ENCODE results near the gene KCNQ1OT1.

KCNQ1OT1 gene

DNA sequence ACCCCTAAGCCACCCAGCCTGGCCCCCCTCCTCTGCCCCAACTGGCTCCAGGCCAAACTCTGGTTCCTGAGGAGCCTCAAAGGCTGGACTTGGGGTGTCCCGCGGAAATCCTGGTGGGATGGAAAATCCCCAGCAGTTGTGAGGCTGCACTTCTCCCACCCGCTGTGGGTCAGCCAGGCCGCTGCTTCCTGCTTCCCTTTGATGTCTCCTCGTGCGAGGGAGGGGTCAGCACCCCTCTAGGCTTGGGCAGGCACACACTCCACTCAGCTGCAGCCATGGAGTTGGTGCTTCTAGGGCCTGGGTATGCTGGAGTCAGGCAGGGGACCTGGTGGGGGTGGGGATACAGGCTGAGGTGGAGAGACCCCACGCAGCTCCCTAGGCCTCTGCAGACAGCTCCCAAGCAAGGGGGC lies 12.0 kb downstream of the KCNQ1OT1 start:
- no peak for DNase-seq (ENCODE audit: low read depth in 2 of 2)

DNA sequence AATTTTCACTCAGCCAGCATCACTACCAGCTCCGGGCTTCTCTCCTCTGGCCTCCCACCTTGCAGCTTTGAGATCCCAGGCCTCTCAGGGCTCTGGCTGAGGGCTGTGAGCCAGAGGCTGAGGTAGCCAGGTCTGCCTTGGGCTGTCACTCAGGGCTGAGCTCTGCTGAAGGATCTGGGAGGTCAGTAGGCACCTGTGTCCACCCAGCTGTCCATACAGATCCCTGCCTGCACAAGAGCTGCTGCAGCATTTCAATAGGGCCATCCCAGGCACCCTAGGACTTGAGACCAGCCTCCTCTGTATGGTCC lies 12.6 kb downstream of the KCNQ1OT1 start:
- DNase-seq (ENCODE audit: low read depth in 2 of 2): no peak

DNA sequence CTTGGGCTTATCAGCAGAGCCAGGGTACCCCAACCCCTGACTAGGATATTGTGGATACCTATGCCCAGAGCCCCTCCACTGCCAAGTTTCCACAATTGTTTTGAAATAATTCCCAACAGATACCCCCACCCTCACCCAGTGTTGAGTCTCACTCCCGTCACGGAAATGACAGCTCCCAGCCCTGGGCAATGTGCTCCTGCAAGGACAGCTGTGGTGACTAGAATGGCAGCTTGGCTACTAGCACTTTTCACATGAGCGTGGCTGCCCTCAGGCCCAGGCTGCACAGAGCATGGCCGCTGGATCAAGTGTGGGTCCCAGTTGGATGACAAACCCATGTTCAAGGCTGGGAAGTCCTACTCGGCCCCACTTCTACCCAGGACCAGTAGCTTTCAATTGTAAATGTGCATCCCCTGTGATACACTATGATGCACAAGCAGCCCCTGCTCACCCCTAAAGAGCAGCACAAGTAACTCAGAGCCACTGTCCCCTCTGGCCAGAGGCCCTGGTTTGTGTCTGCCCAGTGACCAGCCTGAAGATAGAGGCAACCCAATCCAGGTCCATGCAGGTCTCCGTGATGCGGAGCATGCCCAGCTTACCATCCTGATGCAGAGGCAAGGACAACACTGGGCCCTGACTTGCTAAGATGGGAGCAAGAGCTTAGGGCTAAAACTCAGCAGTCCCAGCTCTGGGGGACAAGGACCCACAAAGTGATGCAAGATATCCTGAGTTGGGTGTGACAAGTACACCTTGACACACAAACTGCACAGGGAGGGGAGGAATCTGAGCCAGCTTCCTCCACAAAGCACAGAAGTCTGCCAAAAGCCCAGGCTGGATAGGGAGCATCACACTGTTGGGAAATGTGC lies 13.2 kb downstream of the KCNQ1OT1 start:
- DNase-seq (ENCODE audit: low read depth in 2 of 2): no peak

DNA sequence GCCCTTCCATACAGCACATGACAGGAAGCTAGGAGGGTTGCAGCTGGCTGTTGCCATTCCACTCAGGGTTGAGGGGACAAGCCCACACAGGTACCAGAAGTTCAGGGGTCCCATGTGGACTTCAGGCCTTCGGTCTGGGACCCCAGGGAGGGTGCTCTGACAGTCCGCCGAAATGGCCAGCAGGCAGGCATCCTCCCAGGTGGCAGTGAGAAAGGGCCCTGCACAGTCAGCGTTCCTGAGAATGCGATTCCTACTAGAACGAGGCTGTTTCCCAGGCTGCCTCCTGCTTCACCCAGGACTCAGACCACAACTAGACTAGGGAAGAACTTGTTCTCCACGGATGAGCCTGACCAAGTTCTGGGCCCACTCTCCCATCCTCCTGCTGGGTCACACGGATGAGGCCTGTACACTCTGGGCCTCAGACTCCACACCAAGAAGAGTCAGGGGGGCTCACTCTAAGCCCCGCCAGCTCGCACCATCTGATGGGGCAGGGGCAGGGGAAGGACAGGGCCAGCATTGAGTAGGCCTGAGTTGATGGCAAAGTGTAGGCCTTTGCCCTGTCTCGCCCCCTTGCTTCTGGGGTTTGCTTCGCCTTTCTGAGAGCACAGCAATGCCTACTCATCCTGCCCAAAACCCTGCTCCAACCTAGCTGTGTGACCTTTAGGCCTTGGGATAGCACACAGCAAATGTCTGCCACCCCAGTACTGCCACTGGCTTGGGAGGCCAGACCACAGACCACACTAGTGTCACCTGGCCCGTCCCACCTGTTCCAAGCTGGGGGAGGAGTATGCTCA lies 14.0 kb downstream of the KCNQ1OT1 start:
- DNase-seq (ENCODE audit: low read depth in 2 of 2): no peak

DNA sequence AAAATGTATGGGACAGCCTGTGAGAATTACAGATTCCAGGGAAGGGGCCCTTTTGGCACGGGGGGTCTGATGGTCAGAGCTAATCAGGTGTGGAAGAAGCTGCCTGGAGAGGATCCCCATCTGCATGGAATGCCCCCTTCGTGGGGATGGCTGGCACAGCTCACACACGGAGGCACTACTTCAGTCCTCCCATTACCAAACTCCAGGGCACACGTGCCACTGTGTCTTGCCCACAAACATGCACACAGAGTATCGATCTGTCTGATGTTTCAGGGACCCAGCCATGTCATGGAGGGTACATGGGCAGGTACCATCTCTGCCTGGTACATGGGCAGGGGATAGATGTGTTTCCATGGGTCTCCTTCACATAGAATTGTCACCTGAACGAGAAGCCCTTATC lies 14.7 kb downstream of the KCNQ1OT1 start:
- DNase-seq (ENCODE audit: low read depth in 2 of 2): no peak

DNA sequence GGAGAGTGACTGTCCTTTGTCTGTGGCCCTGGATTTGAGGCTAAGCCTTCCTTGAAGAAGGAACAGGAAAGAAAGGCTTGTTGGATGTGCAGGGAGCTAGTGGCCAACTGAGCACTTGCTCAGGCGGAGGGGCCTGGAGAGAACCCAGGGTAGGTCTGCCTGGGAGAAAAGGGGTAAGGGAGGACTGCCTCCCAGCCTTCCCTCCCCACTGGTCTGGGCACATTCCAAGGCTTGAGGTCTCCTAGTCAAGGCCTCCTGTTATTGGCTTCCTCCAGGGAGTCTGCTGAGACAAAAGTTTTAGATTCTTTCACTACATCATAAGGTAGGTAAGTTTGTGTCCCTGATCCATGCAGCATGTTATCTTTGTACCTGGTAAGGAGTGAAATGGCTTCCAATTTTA lies 15.2 kb downstream of the KCNQ1OT1 start:
- DNase-seq (ENCODE audit: low read depth in 2 of 2): no peak

DNA sequence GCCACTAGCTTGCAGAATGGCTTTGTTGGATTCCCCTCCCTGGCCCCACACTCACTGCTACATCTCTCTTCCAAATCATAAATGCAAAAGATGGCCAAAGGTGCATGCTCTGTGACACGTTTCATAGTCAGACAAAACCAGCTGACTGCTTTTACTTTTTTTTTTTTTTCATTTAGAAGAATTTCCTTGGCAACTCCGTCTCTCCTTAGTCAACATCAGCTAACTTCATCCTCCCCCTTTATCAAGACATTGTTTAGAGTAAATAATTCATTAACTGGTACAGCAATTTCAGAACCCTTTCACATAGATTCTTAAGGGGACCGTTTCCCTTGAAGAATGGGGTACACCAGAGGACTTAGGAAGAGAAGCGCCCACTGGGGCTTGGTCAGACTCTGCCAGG lies 16.0 kb downstream of the KCNQ1OT1 start:
- no peak for DNase-seq (ENCODE audit: low read depth in 2 of 2)

DNA sequence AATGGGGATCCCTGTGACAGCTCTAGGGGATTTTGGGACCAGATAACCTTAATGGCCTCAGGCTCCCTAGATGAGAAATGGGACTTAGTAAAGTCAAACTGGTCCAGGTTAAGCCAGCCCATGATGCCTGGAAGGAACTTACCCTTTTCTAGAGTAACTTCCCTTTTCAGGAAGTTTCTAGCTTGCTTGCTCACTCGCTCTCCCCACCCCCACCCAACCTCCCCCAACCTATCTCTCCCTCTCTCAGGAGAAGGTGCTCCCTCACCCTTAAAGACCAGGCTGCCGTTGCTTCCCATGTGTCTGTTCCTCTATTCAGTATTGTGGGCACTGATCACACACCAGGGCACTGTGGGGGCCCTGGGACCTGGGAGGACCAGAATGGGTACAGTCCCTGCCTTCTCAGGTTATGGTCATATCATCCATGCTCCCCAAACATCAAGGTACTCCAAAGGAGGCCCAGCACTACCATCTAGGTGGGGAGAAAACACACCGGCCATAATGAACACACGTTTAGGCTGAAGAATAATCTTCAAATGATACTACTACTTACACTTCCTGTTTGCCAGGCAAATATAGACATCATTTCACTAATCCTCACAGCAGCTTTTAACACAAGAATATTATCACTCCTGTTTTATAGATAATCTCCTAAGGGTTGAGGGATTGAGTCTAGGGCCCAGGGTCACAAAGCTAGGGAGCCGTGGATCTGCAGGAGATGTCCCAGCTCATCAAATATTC lies 18.2 kb downstream of the KCNQ1OT1 start:
- DNase-seq (ENCODE audit: low read depth in 2 of 2): no peak

DNA sequence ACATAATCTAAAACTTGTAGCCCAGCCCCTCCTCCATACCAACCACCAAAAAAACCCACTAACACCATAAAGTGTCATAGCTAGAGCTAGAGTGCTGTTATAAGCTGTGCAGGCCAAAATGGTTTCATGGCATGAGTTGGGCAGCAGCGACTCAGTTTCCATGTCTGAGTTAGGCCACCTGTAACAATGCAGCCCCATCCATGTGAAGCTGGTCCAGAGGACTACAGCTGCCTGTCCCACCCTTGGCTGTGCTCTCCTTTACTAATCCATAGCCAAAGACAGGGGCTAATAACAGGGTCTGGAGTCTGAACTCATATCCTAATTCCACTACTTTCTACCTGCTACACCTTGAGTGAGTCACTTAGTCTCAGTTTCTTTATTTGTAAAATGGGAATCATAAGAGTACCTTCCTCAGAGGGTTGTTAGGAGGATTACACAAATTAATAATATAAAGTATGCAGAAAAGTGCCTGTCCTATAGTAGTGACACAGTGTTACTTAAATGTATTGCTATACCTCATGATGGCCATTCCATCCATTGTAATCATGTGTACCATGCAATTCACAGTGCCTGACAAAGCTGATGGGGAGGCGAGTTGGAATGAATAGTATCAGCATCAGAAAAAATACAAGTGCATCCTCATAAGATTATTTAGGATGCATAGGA lies 20.6 kb downstream of the KCNQ1OT1 start:
- DNase-seq (ENCODE audit: low read depth in 2 of 2): no peak

DNA sequence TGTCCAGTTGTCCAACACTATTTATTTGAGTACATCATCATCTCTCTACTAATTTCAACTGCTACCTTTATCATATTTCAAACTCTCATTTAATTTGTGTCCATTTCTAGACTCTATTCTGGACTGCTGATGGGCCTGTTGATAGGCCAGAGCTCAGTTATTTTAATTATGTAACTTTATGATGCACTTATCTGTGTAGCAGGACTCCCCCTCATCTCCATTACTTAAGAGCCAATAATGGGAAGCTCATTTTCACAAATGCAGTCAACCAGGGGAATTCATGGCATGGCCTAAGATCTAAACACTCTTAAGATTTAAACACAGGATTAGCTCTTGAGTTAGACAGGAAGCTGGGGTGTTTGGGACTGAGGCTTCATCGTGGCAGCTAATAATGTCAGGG lies 21.4 kb downstream of the KCNQ1OT1 start:
- no peak for DNase-seq (ENCODE audit: low read depth in 2 of 2)

DNA sequence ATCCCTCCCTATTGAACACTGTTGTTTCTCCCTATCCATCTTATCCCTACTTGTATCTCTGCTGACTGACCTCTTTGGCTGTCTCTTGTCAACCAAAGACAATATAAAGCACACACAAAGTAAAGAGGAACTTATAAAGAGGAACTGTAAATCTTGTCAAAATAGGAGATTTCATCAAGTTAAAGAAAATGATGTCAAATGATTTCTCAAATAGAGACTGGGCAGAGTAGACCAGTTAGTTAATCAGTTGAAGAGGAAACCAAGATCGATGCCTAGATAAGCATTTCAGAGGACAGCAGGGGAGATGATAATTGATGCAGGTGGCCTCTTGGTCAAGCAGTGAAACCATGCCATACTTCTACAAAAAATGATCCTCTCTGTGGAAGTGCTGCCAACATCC lies 22.7 kb downstream of the KCNQ1OT1 start:
- DNase-seq (ENCODE audit: low read depth in 2 of 2): no peak

DNA sequence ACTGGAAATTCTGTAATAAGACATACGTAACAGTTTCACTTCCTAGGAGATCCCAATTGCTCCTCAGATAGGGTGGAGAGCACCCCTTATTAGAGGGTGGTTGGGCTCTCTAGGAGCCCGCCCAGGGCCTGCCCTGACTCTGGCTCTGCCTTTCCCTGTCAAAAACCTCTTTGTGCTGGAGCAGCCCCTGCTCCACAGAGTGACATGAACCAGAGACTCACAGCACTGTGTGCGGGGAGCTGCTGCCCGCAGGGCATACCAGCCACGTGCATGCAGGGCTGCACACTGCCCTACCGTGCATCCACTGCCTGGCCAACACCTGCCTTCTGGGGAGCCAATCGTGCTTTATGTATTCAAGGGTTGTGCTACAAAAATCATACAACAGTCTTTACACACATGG lies 24.3 kb downstream of the KCNQ1OT1 start:
- DNase-seq (ENCODE audit: low read depth in 2 of 2): no peak

DNA sequence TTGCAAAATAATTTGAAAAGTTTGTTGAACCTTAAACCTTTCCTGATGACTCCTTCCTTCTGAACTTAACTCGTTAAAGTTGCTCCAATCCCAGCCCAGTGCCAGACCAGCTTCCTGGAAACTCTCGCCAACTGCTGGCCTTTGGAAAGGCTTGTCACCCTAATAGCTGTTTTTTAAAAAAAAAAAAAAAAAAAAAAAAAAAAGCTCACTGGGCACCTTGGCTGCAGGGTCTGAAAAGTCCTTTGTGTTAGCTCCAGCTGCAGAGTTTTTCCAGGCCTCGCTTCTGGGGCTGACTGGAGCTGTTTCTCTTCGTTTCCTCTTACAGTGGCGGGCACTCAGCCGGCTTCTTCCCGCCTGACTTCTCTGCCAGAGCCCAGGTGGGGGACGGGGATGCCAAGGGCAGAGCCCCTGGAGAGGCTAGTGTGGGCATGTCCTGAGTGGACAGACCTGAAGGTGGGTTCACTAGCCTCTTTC lies 25.1 kb downstream of the KCNQ1OT1 start:
- no peak for DNase-seq (ENCODE audit: low read depth in 2 of 2)

DNA sequence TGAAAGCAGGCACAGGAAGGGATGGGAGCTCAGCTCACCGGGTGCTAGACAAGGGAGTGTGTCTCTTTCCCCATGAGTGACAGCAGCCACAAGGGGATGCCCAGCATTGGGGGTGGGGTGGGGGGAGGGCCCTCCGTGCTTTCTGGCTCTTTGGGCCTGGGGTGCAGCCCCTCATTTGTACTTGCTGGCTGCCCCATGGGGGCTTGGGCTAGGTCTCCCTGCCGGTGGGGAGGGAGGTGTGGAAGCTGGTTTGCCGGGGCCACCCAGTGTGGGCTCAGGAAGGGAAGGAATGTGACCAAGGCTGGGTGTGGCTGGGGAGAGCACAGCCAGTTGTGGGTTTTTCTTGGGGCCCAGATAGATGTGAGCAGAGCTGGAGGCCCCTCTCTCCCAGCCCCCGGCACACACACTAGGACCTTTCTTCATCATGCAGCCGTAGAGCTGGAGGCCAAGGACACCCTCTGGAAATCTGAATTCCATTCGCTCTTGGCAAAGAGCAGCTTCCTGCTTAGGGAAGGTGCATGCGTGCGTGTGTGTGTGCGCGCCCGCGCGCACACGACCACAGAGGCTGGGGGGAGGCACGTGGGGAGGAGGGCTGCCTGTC lies 25.8 kb downstream of the KCNQ1OT1 start:
- no peak for DNase-seq (ENCODE audit: low read depth in 2 of 2)

DNA sequence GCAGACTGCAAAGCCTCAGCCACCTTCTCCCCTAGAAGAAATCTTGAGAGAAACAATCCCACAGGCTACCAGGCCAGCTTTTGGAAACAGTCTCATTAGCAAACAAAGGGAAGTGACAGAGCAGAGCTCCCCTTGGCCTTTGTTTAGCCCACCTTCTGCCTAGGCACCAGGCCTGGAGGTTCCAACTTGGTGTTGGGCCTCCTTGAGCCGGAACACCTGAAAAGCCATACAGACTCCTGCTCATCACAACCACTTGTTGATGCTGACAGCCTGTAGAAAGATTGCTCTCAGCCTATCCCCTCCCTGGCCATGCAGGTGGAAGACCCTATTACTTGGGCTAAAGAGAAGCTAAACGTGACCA lies 26.6 kb downstream of the KCNQ1OT1 start:
- DNase-seq (ENCODE audit: low read depth in 2 of 2): no peak

DNA sequence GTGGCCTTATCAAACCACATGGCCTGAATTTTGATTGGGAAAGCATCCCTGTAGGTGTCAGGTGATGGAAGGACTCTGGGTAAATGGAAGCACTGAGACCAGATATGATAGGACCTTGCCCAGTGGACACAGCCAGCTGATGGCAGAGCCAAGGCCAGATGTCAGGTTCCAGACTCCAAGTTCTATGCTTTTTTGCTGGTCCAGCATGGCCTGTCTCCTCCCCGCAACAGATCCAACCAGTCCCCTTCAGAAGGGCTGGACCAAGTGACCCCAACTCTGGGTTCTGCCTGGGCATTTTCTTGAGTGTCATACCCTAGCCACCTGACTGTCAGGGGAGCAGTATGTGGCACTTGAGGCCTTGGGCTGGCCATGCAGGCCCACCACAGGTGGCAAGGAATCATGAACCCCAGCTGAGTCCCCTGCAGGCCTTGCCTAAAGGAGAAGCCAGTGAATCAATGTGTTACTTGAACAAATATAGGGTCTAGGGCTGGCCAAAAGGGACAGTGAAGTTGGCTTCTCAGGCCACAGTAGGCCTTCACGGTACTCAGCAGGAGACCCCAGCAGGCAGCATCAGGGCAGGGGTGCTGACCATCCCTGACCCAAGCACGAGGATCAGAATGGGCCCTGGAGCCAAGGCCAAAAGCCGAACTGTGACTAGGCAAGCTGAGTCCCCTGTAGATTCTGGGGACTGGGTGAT lies 27.1 kb downstream of the KCNQ1OT1 start:
- no peak for DNase-seq (ENCODE audit: low read depth in 2 of 2)

DNA sequence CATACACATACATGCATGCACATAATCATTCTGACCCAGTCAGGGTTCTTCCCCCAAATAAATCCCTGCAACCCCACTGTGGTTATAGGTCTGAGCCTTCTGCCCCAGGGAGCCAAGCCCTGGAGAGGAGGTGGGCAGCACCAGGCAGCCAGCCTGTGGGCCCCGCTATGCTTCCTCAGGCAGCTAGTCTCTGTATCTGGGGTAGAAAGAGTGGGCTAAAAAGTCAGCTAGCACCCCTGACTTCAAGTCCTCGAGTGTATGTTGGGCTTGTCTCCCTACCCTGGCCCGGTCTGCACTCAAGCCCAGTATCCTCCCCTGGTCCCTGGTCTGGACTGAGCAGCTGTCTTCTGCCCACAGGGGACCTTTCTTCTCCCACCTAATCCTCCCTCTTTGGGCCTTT lies 28.0 kb downstream of the KCNQ1OT1 start:
- DNase-seq (ENCODE audit: low read depth in 2 of 2): no peak

DNA sequence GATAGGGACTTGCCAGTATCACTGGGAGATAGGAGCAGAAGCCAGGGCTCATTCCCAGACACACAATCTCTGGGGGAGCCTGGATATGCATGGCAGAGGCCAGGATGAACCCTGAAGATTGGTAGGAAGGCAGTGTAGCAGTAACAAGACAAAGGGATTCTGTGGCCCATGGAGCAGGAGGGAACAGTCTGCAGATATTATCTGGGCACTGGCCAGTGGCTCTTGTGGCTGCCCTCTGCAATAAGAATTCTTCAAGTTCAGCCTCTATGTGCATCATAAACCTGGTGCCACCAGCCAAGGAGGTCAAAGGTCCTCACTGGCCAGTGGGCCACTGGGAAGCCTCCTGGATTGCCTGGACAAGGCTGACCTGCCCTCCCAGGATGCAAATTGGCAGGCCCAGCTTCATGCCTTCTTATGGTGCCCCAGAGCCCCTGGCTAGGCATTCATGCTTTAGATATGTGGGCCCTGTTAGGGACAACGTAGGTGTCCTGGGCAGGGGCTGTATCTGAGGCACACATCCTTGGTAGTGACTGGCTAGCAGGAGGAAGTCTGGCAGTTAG lies 29.2 kb downstream of the KCNQ1OT1 start:
- DNase-seq (ENCODE audit: low read depth in 2 of 2): no peak

DNA sequence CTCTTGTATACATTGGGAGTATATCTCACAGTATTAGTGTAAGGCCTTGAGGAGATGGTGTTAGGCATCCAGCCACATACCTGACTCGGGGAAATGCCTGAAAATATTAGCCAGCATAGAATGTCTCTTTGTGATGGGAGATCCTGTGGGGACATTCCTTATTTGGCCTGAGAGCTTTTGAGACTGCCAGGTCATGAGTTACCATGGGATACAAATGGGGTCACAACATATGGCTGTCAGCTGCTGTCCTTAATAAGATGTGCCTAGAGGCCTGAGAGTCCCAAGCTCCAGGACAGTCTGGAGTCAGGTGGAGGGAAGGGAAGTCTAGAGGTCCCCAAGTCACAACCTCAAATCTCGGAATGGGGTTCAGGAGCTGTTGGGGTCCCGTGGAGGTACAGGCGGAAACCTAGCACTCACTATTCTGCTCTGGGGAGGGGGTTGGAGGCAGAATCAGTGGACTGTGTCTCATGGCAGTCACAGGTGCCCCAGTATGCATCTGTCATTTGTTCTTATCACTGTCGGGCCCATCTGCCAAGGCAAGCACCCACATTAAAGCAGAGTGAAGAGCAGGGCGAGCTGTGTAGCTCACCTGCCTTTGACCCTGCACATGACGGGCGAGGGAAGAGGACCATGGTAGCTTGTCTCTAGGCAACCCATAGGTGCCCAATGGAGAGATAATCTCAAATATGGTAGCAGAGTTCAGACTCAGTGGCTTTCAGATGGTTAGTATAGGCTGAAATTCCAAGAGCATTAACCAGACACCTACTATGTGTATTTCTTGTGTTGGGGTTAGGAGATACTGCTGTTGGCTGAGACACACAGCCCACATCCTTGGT lies 29.9 kb downstream of the KCNQ1OT1 start:
- no peak for DNase-seq (ENCODE audit: low read depth in 2 of 2)

DNA sequence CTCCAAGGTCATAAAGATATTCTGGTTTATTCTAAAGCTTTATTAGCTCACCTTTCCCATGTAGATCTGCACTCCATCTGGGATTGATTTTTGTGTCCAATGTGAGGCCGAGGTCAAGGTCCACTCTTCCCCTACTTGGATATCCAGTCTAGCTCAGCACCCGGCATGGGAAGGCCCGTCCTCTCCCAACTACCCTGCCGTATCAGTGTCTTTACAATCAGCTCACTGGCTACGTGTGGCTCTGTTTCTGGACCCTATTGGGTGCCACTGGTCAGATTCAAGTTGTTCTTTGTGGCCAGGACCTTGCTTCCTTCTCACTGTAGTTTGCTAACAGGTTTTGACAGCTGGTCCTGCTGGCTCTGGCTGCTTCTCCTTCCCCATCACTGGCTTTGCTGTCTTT lies 30.9 kb downstream of the KCNQ1OT1 start:
- no peak for DNase-seq (ENCODE audit: low read depth in 2 of 2)
